ENCODE measurements around the gene TOM1L2.

GRCh38 chr17:17820046-17820445, 152.2 kb downstream of the TOM1L2 start:
- no peak for TF ChIP-seq POLR2A (IDR thresholded peaks at IDR 0.05)
- TF ChIP-seq CTCF (IDR thresholded peaks at IDR 0.05), result no peak
